Fibroblast of the aortic adventitia (primary cell): Measurements from ENCODE around the gene MTAP. TPM values are rescaled to one million over a fixed set of nuclear protein-coding genes. Genes with fewer than 3 reads are reported as not detected.
A peak's percentile ranks its signal among the peaks of the same experiment; 100 is the strongest.

Experiments used
- DNase-seq: peaks from one replicate; pipeline ENCODE4 v3.0.0-alpha.2; 2010; ENCODE audit warnings: low read depth
- H3K4me3 ChIP-seq: 2 replicates; pipeline ENCODE4 v1.5.1; 2011; ENCODE audit warnings: low read depth, mild to moderate bottlenecking, control low read depth, low read length, moderate library complexity
- CTCF ChIP-seq: IDR thresholded peaks from 2 replicates; pipeline ENCODE4 v1.5.1; 2011; ENCODE audit warnings: mild to moderate bottlenecking, low read length, control low read depth, inconsistent platforms; ENCODE audit not compliant: insufficient read depth
- total RNA-seq: library from RNA; depleted of rRNA; stranded (reverse); fragments of >200 nt; gene quantifications from 2 replicates; pipeline ENCODE4 v1.2.3, GENCODE V29; 2012; ENCODE audit warnings: low replicate concordance

MTAP gene
- total RNA-seq, 1 donor, result 62.2 TPM

GRCh38 chr9:21811914-21812313 lies 9.5 kb downstream of the MTAP start:
- no peak for TF ChIP-seq CTCF
- no peak for DNase-seq
- no peak overlapping the region for H3K4me3 ChIP-seq

GRCh38 chr9:21812415-21812814 lies 10.0 kb downstream of the MTAP start:
- TF ChIP-seq CTCF, result no peak
- no peak overlapping the region for H3K4me3 ChIP-seq
- peak; percentile 58 for DNase-seq

GRCh38 chr9:21812946-21813568 lies 10.6 kb downstream of the MTAP start:
- no peak overlapping the region for H3K4me3 ChIP-seq
- DNase-seq, result peak; percentile 83
- peak; percentile 87 for TF ChIP-seq CTCF

- H3K4me3 ChIP-seq, result no peak overlapping the region
- DNase-seq, result peak; percentile 94
- TF ChIP-seq CTCF, result peak; percentile 71
Observed at GRCh38 chr9:21813575-21814473, 11.4 kb downstream of the MTAP start.

- no peak for TF ChIP-seq CTCF
- DNase-seq, result no peak
- H3K4me3 ChIP-seq, result no peak overlapping the region
Observed at GRCh38 chr9:21815643-21816042, 13.2 kb downstream of the MTAP start.

- TF ChIP-seq CTCF, result no peak
- peak; percentile 96 for DNase-seq
Observed at GRCh38 chr9:21817176-21817575, 14.7 kb downstream of the MTAP start.

More at GRCh38 chr9:21817176-21817575, 14.7 kb downstream of the MTAP start:
- no peak overlapping the region for H3K4me3 ChIP-seq
